ENCODE data around the gene GTF3C1.

Gene GTF3C1

DNA sequence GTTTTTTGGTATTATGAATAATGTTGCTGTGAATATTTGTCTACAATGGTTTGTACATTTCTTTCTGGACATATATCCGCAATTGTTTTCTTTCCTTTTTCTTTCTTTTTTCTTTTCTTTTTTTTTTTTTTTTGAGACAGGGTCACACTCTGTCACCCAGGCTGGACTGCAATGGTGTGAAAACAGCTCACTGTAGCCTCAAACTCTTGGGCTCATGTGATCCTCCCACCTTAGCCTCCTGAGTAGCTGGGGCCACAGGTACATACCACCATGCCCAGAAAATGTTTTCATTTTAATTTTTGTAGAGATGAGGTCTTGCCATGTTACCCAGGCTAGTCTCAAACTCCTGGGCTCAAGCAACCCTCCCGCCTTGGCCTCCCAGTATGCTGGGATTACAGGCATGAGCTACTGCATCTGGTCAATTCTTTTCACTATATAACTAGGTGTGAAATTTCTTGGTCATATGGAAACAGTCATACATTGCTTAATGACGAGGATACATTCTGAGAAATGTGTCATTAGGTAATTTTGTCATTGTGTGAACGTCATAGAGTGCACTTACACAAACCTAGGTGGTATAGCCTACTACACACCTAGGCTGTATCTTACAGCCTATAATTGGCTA, 132.6 kb downstream of the GTF3C1 start:
- DNase-seq, result no peak

DNA sequence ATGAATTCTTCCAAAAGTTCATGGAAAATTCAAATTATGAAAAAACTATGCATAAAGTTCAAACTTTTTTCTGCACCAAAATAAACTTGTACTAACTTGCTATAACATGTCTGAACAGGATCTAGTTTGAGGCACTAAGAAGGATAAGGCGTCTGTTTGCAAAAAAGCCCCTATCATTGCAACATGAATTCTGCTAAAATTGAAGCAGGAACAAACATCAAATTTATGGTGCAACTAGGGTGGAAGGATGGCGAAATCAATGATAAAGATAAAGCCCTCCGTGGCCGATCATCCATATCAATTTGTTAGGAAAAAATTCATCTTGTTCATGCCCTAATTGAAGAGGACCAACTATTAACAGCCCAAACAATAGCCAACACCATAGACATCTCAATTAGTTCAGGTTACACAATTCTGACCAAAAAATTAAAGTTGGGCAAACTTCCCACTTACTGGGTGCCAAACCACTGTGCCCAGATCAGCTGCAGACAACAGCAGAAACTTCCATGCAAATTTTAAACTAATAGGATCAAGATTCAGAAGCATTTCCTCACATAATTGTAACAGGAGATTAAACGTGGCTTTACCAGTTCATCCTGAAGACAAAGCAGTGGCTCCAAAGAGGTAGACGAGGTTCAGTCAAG, 134.8 kb downstream of the GTF3C1 start:
- no peak for DNase-seq

DNA sequence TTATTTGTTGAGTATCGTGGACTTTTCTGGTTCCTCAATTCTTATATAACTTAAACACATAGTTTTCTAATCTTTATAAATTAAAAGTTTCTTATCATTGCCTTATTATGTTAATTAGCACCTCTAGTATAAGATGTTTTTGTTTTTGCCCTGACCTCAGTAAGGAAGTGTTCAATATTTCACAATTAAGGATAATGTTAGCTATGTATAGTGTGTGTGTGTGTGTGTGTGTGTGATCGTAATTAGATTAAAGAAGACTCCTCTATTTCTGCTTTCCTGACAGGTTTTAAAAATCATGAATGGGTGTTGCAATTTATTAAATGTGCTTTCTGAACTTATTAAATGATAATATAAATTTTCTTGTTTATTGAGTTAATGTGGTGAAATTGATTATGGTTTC, 135.8 kb downstream of the GTF3C1 start:
- DNase-seq, result no peak

DNA sequence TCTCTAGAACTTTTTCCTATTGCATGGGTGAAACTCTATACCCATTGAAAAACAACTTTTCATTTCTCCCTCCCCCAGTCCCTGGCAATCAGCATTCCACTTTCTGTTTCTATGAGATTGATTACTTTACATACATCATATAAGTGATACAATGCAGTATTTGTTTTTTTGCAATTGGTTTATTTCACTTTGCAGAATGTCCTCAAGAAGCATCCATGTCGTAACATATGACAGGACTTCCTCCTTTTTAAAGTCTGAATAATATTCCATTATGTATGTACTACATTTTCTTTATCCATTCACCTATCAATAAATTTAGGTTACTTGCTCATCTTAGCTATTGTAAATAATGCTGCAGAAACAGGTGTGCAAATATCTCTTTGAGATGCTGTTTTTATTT, 139.0 kb downstream of the GTF3C1 start:
- DNase-seq, result no peak
